Measurements from ENCODE around the gene P3H4.

The P3H4 gene

DNA sequence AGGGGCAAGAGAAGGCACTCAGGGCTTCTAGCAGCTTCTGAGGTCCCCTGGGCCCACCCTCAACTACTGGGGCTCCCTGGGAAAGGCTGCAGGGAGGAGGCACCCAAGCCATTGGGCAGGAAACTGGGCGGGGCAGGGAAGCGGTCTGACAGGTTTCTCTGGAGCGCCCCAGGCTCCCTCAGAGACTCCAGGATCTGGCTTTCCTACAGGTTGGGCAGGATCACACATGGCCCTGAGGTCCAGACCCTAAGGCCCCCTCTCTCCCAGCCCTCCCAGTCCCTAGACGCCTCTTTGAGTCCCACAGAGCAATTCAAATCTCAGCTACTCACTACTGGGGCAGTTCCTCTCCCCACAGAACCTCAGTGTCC lies 39.5 kb downstream of the P3H4 start:
- DNase-seq (ENCODE audit: low spot score): no peak

GRCh38 chr17:41771389-41772206 lies 40.2 kb downstream of the P3H4 start:
- no peak for DNase-seq (ENCODE audit: low spot score)

GRCh38 chr17:41769985-41770384 lies 41.8 kb downstream of the P3H4 start:
- DNase-seq (ENCODE audit: low spot score): no peak

DNA sequence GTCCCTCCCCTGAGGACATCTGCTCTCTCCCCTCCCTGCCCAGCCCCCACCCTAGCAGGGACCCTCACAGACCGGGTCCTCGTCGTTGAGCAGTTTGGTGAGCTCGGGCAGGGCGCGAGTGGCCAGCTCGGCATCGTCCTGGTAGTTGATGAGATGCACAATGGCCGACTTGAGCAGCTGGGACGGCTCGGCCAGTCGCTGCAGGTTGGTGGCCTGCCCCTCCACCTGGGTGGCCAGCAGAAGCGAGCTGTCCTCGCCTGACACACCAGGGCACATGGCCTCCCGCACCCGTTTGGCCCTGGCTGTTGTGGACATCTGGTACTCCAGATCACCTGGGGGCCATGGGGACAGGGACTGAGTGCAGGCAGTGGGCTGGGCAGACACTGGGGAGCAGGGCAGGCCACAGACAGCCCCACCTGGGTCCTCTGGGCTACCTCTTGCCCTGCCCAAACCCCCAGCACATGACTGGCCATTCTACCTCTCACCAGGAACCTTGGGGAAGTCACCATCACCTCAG lies 42.3 kb downstream of the P3H4 start:
- no peak for DNase-seq (ENCODE audit: low spot score)

DNA sequence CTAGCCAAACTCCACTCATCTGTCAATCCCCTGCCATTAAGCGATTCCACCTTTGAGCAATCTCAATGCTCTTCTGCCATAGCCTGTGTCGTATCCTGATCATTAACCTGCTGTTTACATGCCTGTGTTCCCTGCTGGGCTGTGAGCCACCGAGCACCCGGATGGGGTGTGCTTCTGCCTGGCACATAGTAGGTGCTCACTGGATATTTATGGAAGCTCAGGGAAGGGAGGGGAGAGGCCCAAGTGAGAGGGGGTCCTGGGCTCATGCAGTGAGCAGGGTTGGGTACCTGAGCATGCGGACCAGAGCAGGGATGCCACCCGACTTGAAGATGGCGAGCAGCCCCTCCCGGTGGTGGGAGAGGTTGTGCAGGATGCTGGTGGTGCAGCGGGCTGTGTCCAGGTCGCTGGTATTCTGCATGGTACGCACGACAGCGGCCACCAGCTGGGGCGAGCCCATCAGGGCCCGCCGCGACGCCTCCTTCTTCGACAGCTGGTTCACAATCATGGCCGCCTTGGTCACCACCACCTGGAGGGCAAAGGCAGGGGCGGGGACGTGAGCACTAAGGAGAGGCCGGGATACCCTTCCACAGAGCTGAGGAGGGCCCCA lies 43.0 kb downstream of the P3H4 start:
- no peak for DNase-seq (ENCODE audit: low spot score)

DNA sequence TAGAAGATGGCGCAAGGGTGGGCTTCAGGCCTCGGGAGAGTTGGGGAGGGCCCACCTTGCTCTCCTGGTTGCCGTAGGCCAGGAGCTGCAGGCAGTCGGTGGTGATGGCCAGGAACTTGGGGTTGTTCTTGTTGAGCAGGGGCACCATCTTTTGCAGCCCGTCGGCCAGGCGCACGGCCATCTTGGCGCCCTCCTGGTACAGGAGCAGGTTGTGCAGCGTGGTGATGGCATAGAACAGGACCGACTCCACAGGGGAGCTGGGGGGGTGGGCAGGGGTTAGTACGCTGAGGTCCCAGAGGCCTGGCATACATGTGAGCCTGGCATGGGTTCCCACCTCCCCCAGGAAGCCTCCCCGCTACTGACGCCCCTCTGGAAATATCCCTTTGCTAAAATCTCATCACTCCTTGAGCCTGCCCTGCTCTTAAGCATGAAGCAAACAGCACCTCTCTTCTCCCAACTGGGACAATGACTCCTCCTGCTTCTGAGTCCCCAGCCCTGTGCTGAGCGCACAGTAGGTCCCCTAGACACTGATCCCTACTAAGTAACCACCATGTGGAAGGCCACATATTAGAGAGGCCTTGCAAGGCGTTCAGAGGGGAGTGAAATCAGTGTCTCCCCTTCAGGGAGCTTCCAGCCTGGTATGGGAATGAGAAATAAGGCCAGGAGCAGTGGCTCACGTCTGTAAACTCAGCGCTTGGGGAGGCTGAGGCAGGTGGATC lies 44.3 kb downstream of the P3H4 start:
- no peak for DNase-seq (ENCODE audit: low spot score)

DNA sequence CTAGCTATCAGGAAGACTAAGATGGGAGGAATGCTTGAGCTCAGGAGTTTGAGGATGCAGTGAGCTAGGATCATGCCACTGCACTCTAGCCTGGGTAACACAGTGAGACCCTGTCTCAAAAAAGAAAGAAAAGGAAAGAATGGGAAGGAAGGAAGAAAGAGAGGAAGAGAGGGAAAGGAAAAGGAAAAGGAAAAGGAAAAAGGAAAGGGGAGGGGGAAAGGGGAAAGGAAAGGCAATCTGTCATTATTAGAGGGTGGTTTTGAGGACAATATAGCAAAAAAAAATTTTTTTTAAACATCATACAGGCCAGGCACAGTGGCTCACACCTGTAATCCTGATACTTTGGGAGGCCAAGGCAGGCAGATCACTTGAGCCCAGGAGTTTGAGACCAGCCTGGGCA lies 45.6 kb downstream of the P3H4 start:
- no peak for DNase-seq (ENCODE audit: low spot score)

GRCh38 chr17:41763327-41763726 lies 48.4 kb downstream of the P3H4 start:
- no peak for DNase-seq (ENCODE audit: low spot score)

GRCh38 chr17:41762841-41763240 lies 48.9 kb downstream of the P3H4 start:
- no peak for DNase-seq (ENCODE audit: low spot score)

- no peak for DNase-seq (ENCODE audit: low spot score)
These were observed 49.4 kb downstream of the P3H4 start for GRCh38 chr17:41762391-41762790.

GRCh38 chr17:41760878-41761277 lies 50.9 kb downstream of the P3H4 start:
- DNase-seq (ENCODE audit: low spot score): no peak

GRCh38 chr17:41758601-41759000 lies 53.1 kb downstream of the P3H4 start:
- no peak for DNase-seq (ENCODE audit: low spot score)

DNA sequence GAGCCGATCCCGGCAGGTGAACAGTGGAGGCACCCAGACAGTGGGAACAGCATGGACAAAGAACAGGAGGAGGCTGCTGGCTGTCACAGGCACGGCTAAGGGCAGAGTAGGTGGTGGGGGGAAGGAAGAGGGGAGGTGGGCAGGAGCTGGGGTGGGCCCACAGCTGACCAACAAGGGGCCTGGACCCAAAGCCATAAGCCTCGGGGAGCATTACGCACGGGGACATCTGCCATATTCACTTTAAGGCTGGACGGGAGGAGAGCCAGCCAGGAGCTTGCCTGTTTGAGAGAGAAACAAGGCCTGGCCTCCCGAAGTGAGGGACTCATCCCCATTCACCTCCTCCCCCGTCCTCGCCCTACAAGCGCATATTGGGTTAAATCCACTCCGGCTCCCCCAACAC lies 57.7 kb downstream of the P3H4 start:
- DNase-seq (ENCODE audit: low spot score): no peak
